ENCODE data around the gene USP10. TPM values are rescaled to one million over a fixed set of nuclear protein-coding genes. Genes with fewer than 3 reads are reported as not detected.

USP10 gene
- polyA plus RNA-seq, 3 donors, result 38.7 to 115 (median 90.9) TPM

DNA sequence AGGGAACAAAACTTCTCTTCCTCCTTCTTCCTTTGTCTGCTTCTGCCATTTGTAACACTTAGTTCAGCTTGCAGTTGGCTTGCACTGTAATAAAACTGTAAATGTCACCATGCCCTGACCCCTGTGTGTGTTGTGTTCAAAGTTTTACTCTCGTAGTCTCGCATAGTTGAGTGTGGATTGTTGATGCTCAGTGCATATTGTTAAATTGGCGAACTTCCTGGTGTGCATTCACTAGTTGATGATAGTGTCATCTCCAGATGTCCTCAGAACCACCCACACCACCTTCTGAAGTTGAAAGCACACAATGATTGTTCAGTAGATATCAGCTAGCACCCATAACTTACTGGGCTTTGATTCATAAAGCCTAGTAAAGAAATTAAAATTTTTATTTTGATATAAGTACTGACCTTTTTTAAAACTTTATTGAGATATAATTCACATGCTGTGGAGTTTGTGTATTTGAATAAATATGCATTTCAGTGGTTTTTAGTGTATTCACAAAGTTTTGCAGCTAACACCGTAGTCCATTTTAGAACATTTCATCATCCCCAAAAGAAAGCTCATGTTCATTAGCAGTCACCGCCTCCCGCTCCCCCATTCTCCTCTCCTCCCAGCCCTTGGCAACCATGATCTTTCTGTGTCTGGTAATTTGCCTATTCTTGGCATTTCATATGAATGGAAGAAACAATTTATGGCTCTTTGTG, 25.0 kb downstream of the USP10 start:
- no peak for DNase-seq
- Mint-ChIP-seq H3K27ac (peak overlapping the region in 3 of 7 donors; percentile 16 to 55 (median 50)), H3K36me3 (peaks cover 10 to 29% of the 10 kb centered on the region in 2 donors), H3K27me3 (ENCODE audit: low read depth in 3 of 3) (peaks cover 0 to 2% (median 0%) of the 10 kb centered on the region in 3 donors), H3K4me1 (peaks cover 71% of the 10 kb centered on the region), H3K9me3 (no peaks in the 10 kb centered on the region), H3K4me3 (no peak overlapping the region)
- intact Hi-C loops (cut with micrococcal nuclease), result loop anchor here (2.0 to 10.0 kb wide), 5 partner anchors 37 to 450 kb away; partner anchors contain the start of gene COTL1 (in 1 of the 2)
- Histone ChIP-seq H3K9me3 (replicated peaks in 1 of 2; ENCODE audit: control insufficient read depth in 1 of 2, insufficient read depth in 1 of 2, low read length in 2 of 2) (no peaks in the 10 kb centered on the region), H3K9ac (ENCODE audit: insufficient read depth, low read length, poor library complexity, severe bottlenecking) (no peak overlapping the region), H3K4me3 (replicated peaks in 1 of 3; ENCODE audit: low read depth in 2 of 3, low read length in 3 of 3) (no peak overlapping the region), H4K20me1 (ENCODE audit: insufficient read depth, low read length) (peaks cover 60% of the 10 kb centered on the region), H3K4me1 (ENCODE audit: control insufficient read depth in 1 of 2, insufficient read depth in 2 of 2, low read length in 2 of 2) (peaks cover 46 to 67% of the 10 kb centered on the region in 2 donors), H3K27ac (ENCODE audit: low read depth in 1 of 2, low read length in 2 of 2) (peak overlapping the region in 1 of 2 donors; percentile 15), H3K27me3 (ENCODE audit: control insufficient read depth in 2 of 2, insufficient read depth in 2 of 2, low read length in 2 of 2) (no peaks in the 10 kb centered on the region), H3K79me2 (ENCODE audit: insufficient read depth, low read length) (peaks cover 92% of the 10 kb centered on the region), H3K4me2 (replicated peaks; ENCODE audit: extremely low read depth, low read length, poor library complexity, severe bottlenecking) (no peak overlapping the region), H3K36me3 (replicated peaks in 1 of 2; ENCODE audit: control insufficient read depth in 1 of 2, insufficient read depth in 2 of 2, low read length in 2 of 2) (peaks cover 0 to 10% of the 10 kb centered on the region in 2 donors), H2AFZ (ENCODE audit: insufficient read depth, low read depth, low read length, poor library complexity, severe bottlenecking) (no peak overlapping the region)
- TF ChIP-seq, protein P1, sequence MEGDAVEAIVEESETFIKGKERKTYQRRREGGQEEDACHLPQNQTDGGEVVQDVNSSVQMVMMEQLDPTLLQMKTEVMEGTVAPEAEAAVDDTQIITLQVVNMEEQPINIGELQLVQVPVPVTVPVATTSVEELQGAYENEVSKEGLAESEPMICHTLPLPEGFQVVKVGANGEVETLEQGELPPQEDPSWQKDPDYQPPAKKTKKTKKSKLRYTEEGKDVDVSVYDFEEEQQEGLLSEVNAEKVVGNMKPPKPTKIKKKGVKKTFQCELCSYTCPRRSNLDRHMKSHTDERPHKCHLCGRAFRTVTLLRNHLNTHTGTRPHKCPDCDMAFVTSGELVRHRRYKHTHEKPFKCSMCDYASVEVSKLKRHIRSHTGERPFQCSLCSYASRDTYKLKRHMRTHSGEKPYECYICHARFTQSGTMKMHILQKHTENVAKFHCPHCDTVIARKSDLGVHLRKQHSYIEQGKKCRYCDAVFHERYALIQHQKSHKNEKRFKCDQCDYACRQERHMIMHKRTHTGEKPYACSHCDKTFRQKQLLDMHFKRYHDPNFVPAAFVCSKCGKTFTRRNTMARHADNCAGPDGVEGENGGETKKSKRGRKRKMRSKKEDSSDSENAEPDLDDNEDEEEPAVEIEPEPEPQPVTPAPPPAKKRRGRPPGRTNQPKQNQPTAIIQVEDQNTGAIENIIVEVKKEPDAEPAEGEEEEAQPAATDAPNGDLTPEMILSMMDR (IDR thresholded peaks at IDR 0.05), result no peak
- WGBS (ENCODE audit: insufficient coverage), result no CpG with 5 or more reads among the region's 6 CpGs

DNA sequence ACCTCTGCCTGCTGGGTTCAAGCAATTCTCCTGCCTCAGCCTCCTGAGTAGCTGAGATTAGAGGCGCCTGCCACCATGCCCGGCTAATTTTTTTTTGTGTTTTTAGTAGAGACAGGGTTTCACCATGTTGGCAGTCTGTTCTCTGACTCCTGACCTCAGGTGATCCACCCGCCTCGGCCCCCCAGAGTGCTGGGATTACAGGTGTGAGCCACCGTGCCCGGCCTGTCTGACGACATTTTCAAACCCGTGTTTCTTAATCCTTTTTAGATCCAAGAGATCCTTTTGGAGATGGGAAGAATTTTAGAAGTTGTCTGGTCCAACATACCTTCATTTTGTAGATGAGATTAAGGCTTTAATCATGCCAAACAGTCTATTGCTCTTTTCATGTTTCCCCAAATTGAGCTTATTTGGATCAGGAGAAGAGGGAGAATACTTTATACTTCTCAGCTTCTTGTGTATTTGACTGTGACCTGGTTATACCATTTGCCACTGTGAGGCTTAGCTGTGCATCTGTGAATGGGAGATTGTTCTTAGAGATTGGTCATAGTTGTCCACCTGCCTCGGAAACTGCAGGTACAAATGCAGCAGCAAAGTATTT, 25.8 kb downstream of the USP10 start:
- Histone ChIP-seq H3K4me2 (replicated peaks; ENCODE audit: extremely low read depth, low read length, poor library complexity, severe bottlenecking) (peak overlapping the region; percentile 76), H3K27me3 (ENCODE audit: control insufficient read depth in 2 of 2, insufficient read depth in 2 of 2, low read length in 2 of 2) (no peaks in the 10 kb centered on the region), H3K4me3 (replicated peaks in 1 of 3; ENCODE audit: low read depth in 2 of 3, low read length in 3 of 3) (no peak overlapping the region), H3K9ac (ENCODE audit: insufficient read depth, low read length, poor library complexity, severe bottlenecking) (no peak overlapping the region), H3K36me3 (replicated peaks in 1 of 2; ENCODE audit: control insufficient read depth in 1 of 2, insufficient read depth in 2 of 2, low read length in 2 of 2) (peaks cover 0 to 10% of the 10 kb centered on the region in 2 donors), H3K27ac (ENCODE audit: low read depth in 1 of 2, low read length in 2 of 2) (no peak overlapping the region), H3K4me1 (ENCODE audit: control insufficient read depth in 1 of 2, insufficient read depth in 2 of 2, low read length in 2 of 2) (peaks cover 45 to 68% of the 10 kb centered on the region in 2 donors), H3K9me3 (replicated peaks in 1 of 2; ENCODE audit: control insufficient read depth in 1 of 2, insufficient read depth in 1 of 2, low read length in 2 of 2) (no peaks in the 10 kb centered on the region), H3K79me2 (ENCODE audit: insufficient read depth, low read length) (peaks cover 90% of the 10 kb centered on the region), H4K20me1 (ENCODE audit: insufficient read depth, low read length) (peaks cover 52% of the 10 kb centered on the region), H2AFZ (ENCODE audit: insufficient read depth, low read depth, low read length, poor library complexity, severe bottlenecking) (no peak overlapping the region)
- TF ChIP-seq, protein P1 (IDR thresholded peaks at IDR 0.05), result no peak
- 93% methylated on average over 4 of the region's 9 CpGs for WGBS (ENCODE audit: insufficient coverage)
- peaks cover 0 to 2% (median 0%) of the 10 kb centered on the region in 3 donors for H3K27me3 Mint-ChIP-seq (ENCODE audit: low read depth in 3 of 3)
- no peaks in the 10 kb centered on the region for H3K9me3 Mint-ChIP-seq
- H3K4me1 Mint-ChIP-seq, result peaks cover 71% of the 10 kb centered on the region
- H3K36me3 Mint-ChIP-seq, result peaks cover 8 to 23% of the 10 kb centered on the region in 2 donors
- peak overlapping the region in 6 of 7 donors; percentile 37 to 93 (median 64) for H3K27ac Mint-ChIP-seq
- intact Hi-C loops (cut with micrococcal nuclease), result loop anchor here (1.0 to 10.0 kb wide), 6 partner anchors 38 to 451 kb away; partner anchors contain the start of gene COTL1 (in 1 of the 2)
- DNase-seq, result no peak
- H3K4me3 Mint-ChIP-seq, result no peak overlapping the region
